ENCODE results near the gene MMD.
"Not testable (repeated sequence)": the region's sequence is repeated elsewhere in the genome, so short reads cannot be mapped to it uniquely, and the experiment has no call there.

The MMD gene

DNA sequence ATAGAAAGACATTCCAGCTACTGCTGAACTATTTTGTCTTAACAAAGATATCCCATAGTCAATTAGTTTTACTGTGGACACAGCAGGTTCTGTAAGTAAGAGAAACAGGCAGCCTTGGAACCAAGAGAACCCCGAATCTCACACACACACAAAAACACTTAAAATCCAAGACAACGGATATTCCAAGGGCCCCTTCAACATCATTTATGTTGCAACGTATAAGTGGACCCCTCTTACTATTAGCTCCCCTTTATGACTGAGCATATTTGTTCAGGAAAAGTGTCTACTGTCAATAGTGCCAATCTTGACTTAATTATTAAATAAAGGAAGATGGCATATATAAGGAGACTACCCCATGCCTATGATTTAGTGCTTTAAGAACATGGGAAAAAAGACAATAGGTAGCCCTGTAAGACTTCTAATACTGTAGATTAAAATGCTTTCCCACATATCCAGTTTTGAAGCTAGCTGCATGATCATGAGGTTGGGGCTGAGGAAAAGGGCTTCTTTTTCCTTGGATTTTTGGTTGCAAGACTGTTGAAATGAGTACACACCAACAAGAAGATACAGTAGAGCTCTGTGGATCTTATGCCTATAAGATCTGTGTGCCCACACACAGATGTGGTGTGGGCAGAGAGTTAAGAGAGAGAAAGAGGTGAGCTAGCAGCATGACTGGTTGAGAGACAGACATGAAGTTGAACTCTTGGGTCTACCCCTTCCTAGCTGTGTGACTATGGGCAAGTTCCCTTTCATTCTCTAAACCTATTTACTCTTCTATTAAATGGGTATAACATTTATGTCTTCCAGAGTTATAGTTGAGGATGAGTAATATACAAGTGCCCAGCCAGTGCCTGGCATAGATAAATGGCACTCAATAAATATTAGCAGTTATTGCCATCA, 3.0 kb downstream of the MMD start:
- DNase-seq = no peak

DNA sequence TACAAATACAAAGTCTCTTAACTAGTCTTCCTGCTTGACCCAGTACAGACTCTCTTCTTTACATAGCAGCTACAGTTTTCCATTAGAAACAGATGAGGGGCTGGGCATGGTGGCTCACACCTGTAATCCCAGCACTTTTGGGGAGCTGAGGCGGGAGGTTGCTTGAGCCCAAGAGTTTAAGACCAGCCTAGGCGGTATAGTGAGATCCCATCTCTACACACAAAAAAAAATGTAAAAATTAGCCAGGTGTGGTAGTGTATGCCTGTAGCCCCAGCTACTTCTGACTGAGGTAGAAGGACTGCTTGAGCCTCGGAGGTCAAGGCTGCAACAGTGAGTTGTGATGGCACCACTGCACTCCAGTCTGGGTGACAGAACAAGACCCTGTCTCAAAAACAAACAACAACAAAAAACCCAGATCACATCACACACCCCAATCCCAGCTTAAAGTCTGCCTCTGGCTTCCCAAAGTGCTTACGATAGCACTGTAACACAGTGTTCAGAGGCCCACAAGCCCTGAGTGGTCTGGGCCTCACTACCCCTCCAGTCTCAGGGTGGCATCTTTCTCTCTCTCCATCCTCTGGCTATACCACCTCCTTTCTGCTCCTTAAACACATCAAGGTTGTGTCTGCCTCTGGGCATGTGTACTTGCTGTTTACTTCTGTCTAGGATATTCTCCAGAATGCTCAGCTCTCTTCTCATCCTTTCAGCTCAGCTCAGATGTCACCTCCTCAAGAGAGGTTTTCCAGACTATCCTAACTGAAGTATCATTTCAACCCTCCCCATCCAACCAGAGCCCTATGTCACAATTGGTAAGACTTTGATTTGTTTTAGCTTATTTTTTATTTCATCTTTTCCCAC, 4.0 kb downstream of the MMD start:
- no peak for DNase-seq

DNA sequence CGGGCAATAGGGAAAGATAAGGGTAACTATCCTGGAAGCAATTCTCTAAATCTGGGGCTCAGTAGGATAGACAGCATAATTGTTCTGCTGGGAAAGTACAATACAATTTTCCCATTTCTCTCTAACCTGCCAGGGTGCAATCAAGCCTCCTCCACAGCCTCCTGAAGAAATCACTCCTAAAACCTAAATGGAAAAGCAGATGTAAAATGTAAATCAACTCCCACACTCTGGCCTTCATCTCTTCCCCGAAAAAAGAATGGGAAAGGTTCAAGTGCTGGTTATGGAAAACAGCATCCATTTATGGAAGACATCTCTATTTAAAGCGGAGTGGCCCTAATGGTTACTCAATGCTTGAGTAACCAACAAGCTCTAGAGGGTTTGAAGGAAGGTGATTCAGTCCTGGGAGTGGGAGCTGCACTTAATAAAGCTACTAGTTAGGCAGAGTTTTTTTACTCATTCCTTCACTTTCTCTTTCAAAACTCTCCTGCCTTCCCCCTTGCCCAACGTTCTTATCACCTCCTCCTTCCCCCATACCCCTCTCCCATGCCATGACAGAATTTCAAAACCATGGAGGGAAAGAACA, 5.1 kb downstream of the MMD start:
- no peak for DNase-seq

DNA sequence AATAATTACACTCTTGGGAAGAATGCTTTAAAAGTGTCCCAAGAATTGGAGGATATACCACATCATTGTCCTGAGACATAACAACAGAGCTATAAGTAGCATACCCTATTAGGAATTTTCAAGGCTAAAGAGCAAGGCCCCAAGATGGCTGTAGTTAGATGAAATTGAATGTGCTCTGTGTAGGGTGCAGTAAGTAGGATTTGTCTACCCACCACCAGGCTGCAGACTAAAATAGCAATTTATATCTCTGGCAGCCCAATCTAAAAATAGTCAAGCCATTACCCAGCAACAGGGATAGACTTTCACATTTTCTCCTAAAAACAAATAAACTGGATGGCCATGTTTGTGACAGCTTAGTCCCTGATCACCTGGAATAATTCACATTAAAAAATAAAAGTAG, 5.6 kb downstream of the MMD start:
- no peak for DNase-seq

DNA sequence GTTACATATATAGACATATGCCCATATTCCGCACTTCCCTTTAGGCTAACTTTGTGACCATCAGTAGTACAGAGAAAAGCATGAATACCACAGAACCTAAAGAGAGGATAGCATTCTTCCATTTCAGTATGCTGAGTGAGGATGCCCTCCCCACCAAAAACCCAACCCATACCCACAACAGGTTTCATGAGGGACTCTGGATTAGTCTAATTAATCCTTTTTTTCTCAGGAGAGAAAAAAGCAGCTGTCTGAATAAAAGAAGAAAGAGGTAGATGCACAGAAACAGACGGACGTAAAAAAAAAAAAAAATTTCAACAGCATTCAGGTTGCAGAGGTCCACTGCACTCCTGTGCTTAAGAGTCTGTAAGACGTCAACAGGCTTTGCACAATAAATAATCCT, 6.7 kb downstream of the MMD start:
- DNase-seq = no peak

DNA sequence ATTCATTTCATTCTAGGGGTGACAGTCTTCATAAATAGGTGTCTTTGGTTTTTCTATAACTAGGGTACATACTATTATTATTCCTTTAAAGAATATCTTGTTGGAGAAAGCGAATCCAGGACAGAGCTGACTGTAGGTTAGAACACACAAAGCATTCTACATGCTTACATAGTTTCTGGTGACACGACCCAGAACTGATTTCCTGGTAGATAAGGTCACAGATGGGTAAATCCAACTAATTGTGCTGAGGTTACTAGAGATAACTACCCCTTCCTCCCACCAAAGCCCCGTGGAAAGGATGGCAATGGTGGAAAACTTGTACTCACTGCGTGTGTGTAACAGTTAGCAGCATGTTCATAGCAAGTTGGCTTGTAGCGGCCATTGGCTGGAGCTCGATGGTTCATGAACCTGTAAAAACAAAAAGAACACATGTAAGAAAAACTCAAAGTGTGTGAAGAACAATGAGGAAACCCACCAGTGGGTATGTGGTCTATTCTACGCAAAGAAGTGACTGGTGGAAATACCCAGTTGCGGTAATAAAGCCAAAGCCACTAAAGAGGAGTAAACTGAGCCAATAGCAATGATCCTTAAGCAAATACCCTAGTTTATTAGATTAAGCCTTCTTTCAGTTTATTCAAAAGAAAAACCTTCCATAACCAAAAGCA, 7.7 kb downstream of the MMD start:
- DNase-seq = no peak

DNA sequence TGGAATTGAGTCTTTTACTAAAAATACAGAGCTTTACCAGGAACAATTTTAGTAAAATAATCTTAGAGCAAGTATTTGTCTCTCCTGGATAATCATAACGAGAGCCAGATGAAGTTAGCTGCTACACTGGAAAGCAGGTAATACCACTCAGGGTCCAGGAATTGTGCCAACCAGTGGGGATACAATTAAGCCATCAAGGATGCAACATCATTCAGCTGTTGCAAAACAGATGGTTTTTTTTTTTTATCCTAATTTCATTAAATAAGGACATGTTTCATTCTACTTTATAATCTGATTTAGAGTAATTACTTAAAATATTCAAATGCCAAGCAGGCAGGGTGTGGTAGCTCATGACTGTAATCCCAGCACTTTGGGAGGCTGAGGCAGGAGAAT, 10.2 kb downstream of the MMD start:
- no peak for DNase-seq

DNA sequence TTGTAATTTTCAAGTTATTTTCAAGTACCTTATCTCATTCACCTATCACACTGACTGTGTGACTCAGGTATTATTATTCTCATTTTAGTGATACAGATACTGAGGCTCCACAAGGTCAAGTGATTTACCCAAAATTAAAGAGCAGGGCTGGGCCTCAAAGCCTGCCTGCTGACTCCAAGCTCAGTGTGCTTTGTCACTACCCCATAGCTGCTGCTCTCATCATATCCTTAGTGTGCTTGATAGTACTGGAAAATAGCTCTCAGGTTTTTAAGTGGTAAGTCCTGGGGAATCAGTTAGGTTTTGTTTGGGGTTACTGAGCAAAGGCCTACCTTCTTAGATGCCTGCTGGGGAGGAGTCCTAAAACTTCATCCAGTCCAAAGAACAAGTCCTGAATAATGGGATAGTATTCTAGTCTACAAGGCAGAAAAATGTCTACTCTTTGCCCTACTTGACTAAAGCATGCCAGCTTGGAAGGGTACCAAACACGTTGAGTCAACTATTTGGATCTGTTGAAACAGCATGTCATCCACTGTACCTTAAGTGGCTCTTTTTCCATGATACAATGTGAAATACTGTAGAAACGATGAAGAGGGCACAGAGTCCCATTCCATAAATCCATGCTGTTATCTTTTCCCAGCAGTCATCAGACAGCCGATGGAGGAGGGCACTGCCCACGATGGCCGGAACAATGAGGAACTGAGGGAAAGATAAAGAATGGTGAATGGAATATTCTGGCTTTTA, 10.7 kb downstream of the MMD start:
- DNase-seq = no peak

DNA sequence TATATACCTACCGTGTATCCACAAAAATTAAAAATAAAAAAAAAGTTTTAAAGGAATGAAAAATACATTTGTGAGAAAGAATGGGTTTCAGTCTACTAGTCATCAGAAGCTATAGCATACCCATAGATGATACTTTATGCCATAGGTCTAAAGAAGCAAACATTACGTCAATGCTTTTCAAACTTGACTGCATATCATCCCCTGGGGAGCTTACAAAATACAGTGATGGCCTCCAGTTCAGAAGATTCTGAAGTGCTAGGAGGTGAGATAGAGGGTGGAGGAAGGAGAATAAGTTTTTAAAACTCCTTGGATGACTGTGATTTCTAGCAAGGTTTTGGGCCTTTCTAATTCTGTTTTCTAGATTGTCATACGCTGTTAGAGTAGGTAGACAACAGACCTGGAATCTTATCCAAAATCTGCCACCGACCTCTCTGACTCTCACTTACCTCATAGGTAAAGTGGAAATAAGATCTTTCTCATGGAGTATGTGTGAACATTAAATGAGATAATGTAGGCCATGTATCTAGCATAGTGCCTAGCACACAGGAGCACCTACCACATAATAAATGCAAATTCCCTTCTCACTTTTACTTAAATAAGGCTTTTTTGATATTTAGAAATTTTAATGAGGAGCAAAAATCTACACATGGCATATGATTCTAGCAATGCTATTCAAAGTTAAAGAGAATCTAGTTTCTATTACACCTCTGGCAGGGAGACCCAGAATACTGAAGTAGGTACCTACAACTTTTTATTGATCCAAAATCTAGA, 12.4 kb downstream of the MMD start:
- DNase-seq = no peak

DNA sequence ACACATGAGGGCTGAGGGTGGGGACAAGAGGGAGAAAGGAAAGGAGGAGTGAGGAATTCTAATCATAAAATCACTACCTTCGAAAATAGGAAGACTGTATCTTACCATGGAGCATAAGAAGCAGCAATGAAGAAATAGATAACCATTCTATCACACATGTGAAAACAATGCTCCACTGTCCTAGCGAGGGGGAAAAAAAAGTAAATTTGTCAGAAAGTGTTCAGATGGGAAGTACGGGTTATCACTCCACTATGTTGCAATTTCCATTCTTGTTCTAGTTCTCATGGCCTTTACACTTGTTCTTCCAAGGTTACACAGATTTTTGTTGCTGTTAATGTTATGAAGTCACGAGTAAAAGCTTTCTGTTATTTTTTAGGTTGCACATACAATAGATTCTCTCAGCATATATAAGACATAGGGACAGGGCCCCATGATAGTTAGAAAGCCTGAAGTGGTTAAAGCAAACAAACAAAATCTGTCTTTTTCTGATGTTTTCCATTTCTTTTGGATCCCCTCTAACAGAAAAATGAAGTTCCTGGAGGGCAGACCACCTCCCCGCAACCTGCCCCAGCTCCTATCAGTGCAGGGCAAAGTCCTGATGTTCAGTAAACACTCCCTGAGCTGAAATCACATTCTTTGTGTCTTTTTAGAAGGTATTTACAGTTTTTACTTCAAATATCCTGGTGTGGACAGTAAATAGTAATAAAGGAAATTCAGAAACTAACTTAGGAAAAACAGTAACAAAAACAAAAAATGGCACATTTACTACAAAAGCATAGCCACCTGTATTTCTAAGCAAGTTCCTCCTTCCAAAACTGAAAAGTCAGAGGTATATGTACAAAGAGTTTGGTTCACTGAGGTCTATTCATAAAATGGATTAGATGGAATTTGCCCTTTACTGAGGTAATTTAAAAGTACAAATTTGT, 13.7 kb downstream of the MMD start:
- DNase-seq = no peak

DNA sequence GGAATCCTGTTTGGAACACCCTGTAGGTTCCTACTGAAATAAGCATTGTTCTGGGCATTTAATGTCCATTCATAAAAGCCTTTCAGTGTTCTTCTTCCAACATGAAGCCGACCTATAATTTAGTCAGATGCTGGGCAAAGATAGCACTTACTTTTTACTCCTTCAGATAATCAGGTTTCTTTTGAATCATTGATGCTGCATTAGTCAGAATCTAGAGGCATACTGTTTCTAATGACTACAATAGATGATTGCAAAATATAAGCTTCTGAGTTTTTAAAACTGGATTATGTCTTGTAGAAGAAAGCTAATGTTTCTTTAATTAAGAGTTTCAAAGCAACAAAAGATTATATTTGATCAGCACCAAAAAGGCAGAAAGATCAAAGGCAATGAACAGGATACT, 16.0 kb downstream of the MMD start:
- DNase-seq = no peak

DNA sequence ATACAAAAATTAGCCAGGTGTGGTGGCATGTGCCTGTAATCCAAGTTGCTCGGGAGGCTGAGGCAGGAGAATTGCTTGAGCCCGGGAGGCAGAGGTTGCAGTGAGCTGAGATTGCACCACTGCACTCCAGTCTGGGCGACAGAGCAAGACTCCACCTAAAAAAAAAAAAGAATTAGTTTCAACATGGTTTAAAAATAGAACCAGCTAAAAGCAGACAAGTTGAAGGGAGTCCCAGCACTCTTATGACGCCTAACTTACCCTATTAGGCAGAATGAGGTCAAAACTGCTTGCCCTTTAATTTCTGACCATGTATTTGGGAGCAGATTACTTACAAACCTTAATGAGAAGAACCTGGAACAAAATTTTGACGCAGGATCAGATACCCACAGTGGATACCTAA, 17.4 kb downstream of the MMD start:
- not testable (repeated sequence) for DNase-seq

DNA sequence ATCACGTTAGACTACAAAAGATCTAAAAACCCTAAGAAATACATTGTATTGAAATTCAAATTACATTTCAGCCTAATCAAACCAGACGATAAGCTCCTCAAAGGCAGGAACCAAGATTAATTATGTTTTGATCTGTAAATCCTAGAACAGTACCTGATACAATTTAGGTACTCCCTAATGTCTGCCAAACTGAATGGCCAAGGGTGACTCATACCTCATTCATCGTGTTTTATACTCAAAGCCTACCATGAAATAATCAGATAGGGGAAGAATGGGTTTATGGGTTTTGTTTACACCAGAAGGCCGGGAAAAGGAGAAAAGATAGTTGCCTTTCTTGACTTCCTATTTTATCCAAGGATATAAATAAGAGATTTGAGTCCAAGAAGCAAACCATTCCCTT, 19.3 kb downstream of the MMD start:
- DNase-seq = no peak

DNA sequence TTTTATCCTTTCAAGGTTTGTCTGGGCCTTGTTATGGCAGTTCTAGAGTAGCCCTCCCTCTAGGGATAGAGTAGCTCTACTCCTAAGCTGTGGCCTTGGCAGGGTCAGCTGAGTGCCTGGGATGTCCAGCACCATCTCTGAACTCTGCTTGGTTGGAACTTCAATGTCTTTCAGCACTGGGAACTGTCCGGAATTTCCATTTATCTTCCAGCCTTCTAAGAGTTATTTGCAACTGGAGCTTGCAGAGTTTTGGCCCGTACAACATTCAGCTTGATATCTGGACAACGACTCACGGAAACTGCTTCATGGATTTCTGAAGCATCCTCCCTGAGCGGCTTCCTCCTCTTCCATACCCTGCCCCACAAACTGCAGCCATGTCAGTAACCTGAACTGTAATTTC, 22.9 kb downstream of the MMD start:
- no peak for DNase-seq

DNA sequence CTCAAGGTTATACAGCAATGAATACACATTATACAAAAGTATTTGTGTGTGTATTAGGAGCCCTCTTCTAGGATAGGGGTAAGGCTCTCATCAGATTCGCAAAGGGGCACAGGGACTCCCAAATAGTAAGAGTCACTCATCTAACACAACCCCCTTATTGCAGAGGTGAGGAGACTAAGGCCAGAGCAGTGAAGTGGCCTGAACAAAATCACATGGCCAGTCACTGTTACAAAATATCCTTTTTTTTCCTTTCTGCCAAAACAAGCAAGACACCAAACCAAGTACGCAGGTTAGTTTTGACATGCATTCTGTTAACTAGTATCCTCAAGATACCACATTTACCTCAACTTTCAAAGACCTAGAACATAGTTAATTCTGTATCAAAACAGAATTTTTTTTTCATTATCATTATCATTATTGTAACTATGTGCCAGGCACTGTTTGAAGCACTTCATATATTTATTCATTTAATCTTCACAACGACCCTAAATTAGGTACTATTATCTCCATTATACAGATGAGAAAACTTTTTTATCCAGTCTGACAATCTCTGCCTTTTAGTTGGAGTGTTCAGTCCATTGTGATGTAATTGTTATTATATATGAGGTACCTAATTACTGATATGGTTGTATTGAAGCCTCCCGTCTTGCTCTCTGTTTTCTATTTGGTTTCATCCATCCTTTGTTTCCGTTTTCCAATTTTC, 25.7 kb downstream of the MMD start:
- DNase-seq = no peak

DNA sequence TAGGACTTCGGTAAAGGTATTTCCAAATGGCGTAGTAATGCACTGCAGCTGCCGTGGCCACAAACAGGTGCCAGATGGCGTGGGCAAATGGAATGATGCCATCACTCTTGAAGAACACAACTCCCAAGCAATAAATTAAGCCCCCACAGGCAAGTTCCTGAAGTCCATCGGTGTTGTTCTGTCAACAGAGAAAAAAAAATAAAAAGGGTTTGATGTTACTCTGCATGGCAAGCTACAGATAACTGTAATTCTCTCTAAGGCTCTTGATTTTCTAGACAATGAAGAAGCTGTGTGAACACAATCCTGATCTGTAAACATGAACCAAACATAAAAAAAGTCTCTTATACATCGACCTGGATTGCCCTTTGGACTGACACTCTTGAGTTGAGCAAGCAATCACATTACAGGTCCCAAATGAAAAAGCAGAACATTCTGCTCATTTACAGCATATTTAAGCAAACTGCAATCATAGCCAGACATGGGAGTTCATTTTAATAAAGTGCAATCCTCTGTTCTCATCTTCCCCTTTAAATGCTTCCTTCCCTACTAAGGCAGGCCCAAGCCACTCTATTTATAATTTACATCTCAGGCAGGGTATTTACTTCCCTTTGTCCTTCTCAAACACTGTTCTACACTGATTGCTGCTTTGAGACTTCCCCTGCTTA, 27.1 kb downstream of the MMD start:
- no peak for DNase-seq

DNA sequence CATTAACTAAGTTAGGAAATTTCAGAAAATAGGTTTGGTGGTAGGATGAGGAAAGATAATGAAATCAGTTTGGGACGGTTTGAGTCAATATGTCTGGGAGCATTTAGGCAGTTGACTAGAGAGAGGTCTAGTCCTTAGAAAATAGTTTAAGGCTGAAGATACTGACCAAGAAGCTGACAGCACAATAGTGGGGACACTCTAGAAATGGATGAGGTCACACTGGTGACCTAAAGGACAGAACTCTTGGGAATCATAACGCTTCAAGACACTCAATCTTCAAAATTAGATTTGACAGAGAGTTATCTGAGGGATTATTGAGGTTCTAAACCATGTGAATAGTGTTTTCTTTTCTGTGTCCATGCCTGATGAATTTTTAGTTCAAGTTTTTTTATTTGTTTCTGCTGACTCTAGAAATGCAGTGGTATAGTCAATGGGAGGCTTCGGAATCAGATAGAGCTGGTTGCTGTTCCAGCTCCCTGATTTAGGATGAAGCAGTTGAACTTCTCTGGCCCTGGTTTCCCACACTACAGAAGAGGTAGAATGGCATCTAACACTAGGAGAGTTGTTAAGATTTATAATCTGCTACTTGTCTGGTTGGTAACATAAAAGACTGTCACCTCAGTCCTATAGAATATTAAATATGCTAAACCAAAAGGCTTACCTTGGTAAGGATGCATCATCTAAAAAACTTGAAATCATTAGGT, 29.7 kb downstream of the MMD start:
- no peak for DNase-seq

DNA sequence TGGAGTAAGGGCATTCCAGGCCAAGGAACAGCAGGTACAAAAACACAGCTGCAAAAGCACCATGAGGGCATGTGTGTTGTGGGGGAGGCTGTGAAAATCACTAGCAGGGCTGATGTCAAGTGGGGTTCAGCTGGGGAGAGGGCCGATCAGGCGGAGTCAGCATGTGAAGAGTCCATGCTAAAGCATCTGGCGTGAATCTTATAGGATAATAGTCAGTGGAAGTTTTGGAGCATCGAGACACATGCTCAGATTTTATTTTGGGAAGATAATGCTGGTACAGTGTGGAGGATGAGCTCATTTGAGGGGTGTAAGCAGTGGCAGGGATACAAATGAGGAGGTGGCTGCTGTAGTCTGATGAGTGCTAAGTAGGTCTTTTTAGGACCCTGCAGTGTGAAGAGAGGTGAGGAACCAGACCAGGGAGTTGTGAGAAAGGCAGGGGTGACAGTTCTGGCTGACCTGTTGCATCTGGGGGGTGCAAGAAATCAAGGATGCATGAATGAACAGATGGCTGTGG, 30.3 kb downstream of the MMD start:
- DNase-seq = no peak

All from hematopoietic multipotent progenitor cell treated with erythropoietin and hydrocortisone succinate and interleukin-3 and kit ligand, for 6 days (in vitro differentiated cells).